GM12874 (cell line): Measurements from ENCODE around the gene ETV3.

Source experiments
- TF ChIP-seq, protein P1 (sequence below): IDR thresholded peaks from 2 replicates; pipeline ENCODE4 v1.5.1; 2011; ENCODE audit warnings: low read depth, mild to moderate bottlenecking, control low read depth, low read length, moderate library complexity; ENCODE audit not compliant: insufficient read depth

ETV3 gene

DNA sequence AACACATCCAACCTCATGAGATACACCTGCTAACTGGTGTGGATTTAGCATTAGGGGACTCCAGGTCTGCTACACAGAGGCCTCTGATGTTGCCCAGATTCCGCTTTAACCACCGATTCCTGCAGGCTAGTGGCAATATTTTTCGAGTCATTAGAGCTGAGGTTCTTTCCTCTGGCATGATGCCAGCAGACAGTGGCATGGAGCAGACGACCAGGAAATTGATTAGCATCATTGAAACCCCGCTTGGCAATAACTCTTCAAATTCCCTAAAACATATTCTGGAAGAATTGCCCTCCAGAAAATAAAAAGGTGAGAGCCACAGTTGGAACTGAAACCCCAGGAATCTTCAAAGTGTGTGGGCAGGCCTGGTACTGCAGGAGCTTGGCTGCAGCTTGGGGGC, 28.4 kb upstream of the ETV3 start:
- TF ChIP-seq, protein P1, sequence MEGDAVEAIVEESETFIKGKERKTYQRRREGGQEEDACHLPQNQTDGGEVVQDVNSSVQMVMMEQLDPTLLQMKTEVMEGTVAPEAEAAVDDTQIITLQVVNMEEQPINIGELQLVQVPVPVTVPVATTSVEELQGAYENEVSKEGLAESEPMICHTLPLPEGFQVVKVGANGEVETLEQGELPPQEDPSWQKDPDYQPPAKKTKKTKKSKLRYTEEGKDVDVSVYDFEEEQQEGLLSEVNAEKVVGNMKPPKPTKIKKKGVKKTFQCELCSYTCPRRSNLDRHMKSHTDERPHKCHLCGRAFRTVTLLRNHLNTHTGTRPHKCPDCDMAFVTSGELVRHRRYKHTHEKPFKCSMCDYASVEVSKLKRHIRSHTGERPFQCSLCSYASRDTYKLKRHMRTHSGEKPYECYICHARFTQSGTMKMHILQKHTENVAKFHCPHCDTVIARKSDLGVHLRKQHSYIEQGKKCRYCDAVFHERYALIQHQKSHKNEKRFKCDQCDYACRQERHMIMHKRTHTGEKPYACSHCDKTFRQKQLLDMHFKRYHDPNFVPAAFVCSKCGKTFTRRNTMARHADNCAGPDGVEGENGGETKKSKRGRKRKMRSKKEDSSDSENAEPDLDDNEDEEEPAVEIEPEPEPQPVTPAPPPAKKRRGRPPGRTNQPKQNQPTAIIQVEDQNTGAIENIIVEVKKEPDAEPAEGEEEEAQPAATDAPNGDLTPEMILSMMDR = peak; percentile 10; the same call in 1 of the 2 replicates

DNA sequence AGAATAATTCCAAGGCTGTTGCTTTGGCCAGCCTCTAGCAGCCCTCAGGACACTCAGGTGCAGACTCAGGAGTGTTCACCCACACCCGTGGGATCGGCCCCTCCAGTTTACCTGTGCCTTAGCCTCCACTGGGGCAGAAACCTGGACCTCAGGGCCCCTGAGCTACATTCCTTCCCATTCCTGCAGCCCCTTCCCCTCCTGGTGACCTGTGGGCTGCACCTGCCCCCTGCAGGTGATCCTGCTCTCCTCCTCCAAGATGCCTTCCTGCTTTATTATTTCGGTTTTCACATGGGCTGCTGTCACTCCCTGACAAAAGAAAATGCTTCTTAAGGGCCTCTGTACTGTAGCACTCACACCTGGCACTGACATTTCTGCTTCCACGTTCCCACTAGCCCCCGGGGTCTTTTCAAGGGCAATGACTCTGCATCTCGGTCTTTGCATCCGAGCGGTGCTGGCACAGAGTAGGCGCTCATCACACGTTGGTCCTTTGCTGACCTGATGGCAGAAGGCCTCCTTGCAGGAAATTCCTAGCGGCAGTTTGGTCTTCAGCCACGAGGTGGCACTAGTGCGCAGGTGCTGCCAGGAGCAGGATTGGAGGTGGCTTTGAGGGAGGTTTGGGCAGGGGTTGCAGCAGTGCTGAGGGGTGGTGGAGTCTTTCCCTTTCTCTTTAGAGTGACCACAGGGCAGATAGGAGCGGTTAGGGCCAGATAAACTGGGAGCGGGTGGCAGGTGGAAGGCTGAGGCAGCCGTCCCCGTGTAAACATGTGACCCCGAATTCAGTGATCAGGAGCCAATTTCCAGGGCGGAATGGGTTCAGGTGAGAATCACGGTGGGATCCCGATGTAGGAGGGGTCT, 25.3 kb upstream of the ETV3 start:
- TF ChIP-seq, protein P1 = peak; percentile 91

DNA sequence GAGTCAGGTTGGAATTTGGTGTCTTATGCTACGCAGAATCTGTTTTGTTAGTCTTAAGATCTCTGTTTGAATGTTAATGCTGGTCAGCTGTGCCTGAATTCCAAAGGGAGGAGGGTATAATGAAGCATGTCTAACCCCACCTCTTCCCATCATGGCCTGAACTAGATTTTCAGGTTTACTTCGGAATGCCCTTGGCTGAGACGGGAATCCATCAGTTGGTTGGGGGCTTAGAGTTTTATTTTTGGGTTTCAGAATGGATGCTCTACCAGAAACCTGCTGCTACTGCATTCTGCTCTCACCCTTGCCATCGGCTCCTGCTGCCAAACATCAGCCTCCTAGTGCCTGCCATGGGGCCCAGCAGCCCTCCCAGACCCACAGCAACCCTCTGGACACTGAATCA, 24.1 kb upstream of the ETV3 start:
- TF ChIP-seq, protein P1 = no peak

DNA sequence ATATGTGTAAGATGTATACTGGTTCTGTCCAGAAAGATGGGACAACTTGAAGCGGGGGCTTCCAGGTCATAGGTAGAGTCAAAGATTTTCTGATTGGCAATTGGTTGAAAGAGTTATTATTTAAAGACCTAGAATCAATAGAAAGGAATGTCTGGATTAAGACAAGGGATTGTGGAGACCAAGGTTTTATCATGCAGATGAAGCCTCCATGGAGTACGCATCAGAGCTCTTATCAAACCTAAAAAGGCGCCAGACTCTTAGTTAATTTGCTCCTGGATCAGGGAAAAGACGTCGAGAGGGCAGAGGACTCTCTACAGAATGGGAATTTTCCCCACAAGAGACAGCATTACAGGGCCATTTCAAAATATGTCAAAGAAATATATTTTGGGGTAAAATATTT, 23.7 kb upstream of the ETV3 start:
- TF ChIP-seq, protein P1 = no peak

DNA sequence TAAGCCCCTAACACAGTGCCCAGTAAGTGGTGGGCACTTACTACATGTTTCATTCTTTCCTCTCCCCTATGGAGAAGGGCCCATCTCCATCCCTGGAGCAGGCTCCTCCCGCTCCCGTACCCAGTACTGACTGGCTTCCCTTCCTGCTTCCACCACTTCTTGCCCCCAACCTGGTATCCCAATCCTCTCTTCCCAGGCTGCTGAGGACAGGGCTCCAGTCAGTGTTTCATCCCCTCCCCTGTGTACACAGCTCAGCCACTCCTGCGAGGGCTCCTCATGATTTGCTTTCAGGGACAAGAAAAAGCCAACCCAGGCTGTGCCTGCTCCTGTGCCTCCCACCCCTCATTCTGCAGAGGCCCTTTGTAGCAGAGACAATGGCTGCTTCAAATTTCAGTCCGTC, 20.8 kb upstream of the ETV3 start:
- TF ChIP-seq, protein P1 = no peak

DNA sequence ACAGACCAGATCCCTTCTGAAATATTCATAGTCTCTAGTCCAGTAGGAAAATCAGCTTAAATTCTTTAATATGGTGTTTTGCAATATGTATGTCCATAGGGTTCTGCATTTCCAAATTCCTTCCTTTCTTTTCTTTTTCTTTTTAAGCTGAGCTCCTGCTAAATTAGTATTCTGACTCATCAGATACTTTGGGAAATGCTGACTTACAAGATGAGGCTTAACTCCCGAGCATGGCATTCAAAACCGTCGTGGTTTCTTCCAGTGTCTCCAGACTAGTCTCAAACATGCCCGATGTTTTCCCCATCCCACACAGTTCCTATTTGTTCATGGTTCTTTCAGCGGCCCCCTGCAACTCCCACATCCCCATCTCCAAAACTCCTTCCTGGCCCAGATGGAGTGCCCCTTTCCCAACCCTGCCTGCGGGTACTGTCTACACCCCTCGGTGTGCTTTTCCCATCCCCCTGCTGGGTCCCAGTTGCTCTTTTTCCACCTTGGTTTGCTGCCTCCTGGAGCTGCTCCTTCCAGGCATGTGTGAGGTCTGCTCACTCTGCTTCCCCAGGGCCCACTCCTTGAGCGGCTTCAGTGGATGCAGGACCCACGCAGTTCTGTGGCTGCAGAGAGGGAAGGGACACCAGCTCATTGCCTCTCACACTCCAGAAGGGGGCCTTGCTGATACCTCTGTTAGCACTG, 19.5 kb upstream of the ETV3 start:
- TF ChIP-seq, protein P1 = no peak

DNA sequence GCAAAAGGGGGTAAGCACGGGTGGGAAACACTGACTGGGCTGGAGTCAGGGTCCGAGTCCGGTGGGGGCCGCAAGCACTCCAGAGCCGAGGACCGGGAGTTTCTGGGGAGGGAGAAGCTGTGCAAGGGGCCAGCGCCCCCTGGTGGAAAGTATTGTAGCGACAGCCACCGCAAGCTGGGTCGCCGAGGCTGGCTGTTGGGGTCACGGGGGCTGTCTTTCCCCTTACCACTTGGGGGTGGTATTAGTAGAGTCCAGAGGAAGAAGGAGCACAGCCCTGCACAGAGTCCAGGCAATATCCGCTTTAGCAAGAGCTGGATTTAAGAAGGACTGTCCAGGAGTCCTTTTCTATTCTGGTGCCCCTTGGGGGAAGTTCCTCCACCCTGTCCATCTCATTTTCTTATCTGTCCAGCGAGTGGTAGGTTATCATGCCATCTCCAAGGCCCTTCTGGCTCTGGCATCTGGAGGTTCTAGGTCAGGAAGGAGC, 17.9 kb upstream of the ETV3 start:
- TF ChIP-seq, protein P1 = peak; percentile 92
